Measurements from ENCODE around the gene CYP2E1. TPM values are rescaled to one million over a fixed set of nuclear protein-coding genes. Genes with fewer than 3 reads are reported as not detected.

The CYP2E1 gene
- not detected in 2 replicates for total RNA-seq

GRCh38 chr10:133526957-133527588 is at the start of gene CYP2E1:
Gene CYP2E1 (plus strand): TSS chr10:133527363. CDS start chr10:133527396, 33 bp downstream.

DNA sequence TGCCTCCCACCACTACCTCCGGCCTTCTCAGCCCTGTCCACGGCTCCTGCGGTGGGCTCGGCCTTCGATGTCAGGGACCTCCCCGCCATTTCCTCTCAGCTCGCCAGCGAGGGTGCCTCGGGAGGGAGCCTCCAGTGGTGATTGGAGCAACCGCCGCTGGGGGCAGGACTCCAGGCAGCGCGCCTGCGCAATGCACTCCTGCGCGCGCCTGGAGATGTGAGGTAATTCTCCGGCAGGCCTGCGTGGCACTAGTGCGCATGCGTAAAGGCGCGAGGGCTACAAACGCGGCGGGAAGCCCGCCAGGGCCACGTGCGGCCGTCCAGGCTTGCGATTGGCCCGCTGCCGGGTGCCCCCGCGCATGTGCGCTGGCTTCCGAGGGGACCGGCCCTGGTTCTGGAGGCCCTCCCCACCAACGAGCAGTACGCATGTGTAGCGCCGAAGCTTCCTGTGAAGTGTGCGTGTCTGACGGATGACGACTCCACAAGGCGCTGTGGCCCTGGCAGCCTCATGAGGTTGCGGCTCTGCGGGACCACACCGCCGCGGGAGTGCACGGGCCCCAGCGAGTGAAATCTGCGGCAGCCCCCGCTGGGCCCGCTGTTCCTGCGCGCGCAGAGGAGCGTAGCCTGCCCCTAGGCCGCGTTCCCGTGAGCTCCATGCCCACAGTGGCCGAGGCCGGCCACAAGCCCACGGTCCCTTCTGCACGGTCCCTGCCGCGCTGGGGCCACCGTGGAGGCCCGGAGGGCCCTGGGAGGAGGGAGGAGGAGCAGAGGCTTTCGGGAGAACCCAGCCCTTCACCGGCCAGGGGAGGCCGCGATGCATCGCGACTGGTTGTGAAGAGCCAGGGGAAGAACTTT is 38.5 kb downstream of the CYP2E1 start, which contains the start of gene SYCE1:
SYCE1 (minus strand) TSS at position 143 of the 854 bp plus-strand sequence; CDS start at position 89, 54 bp downstream.

Other genes starting within 250 kb of the CYP2E1 start
- 47.2 and 59.9 TPM in 2 replicates for gene TUBGCP2, start 218.5 kb upstream of the CYP2E1 start, total RNA-seq
- gene ZNF511, start 218.4 kb upstream of the CYP2E1 start, total RNA-seq = 24.2 and 25.9 TPM in 2 replicates
- gene CALY, start 190.5 kb upstream of the CYP2E1 start, total RNA-seq = not detected in 2 replicates
- not detected in 2 replicates for gene PRAP1, start 180.0 kb upstream of the CYP2E1 start, total RNA-seq
- gene FUOM, start 169.3 kb upstream of the CYP2E1 start, total RNA-seq = 17.0 and 18.4 TPM in 2 replicates
- gene ECHS1, start 154.0 kb upstream of the CYP2E1 start, total RNA-seq = 62.0 and 63.2 TPM in 2 replicates
- 3.9 and 4.6 TPM in 2 replicates for gene PAOX, start 148.1 kb upstream of the CYP2E1 start, total RNA-seq
- 40.7 and 45.3 TPM in 2 replicates for gene MTG1, start 133.2 kb upstream of the CYP2E1 start, total RNA-seq
- not detected in 2 replicates for gene SPRN, start 102.7 kb upstream of the CYP2E1 start, total RNA-seq
- 0.66 and 0.86 TPM in 2 replicates for gene SCART1, start 73.4 kb upstream of the CYP2E1 start, total RNA-seq
- 0.14 TPM in 1 of 2 replicates, not detected in the other for gene SYCE1, start 38.2 kb downstream of the CYP2E1 start, total RNA-seq
- not detected in 2 replicates for gene FRG2B, start 99.4 kb downstream of the CYP2E1 start, total RNA-seq